CD14-positive monocyte (primary cell): ENCODE measurements around the gene MCF2L2. TPM values are rescaled to one million over a fixed set of nuclear protein-coding genes. Genes with fewer than 3 reads are reported as not detected.
A peak's percentile ranks its signal among the peaks of the same experiment; 100 is the strongest.

Source experiments
- DNase-seq, 3 donors: peaks; one replicate each; pipeline ENCODE4 v3.0.0-alpha.2; 2011 to 2022
- H2AFZ ChIP-seq: 2 replicates; pipeline ENCODE4 v1.6.0; 2012; ENCODE audit warnings: mild to moderate bottlenecking, low read depth, low read length, inconsistent platforms; ENCODE audit not compliant: insufficient read depth, poor library complexity, severe bottlenecking
- H3K27ac ChIP-seq, 2 donors: 1 replicate in 1 of 2; 2 replicates in 1 of 2; pipeline ENCODE4 v1.5.1; 2012 to 2013; ENCODE audit warnings: low read length in 2 of 2, control low read depth in 1 of 2, inconsistent platforms in 1 of 2, low read depth in 1 of 2, mild to moderate bottlenecking in 1 of 2
- H3K27me3 ChIP-seq, 2 donors: one replicate each; pipeline versions ENCODE4 v1.6.0 to v1.6.1; 2011 to 2013; ENCODE audit warnings: low read length in 2 of 2; ENCODE audit not compliant: control insufficient read depth in 2 of 2, insufficient read depth in 2 of 2
- H3K36me3 ChIP-seq, 2 donors: replicated peaks in 1 of 2; 1 replicate in 1 of 2; 2 replicates in 1 of 2; pipeline versions ENCODE4 v1.5.1 to v1.6.1; 2012 to 2013; ENCODE audit warnings: low read length in 2 of 2, control low read depth in 1 of 2, inconsistent platforms in 1 of 2, mild to moderate bottlenecking in 1 of 2; ENCODE audit not compliant: insufficient read depth in 2 of 2, control insufficient read depth in 1 of 2
- H3K4me1 ChIP-seq, 2 donors: 1 replicate in 1 of 2; 2 replicates in 1 of 2; pipeline versions ENCODE4 v1.5.1 to v1.6.1; 2012 to 2013; ENCODE audit warnings: low read length in 2 of 2, control low read depth in 1 of 2, inconsistent platforms in 1 of 2, mild to moderate bottlenecking in 1 of 2, moderate library complexity in 1 of 2; ENCODE audit not compliant: insufficient read depth in 2 of 2, control insufficient read depth in 1 of 2
- H3K4me2 ChIP-seq: replicated peaks from 2 replicates; pipeline ENCODE3; 2012; ENCODE audit warnings: low read length, moderate library complexity, mild to moderate bottlenecking; ENCODE audit not compliant: poor library complexity, severe bottlenecking; ENCODE audit errors: extremely low read depth
- H3K4me3 ChIP-seq, 3 experiments: fragments of 200-600 bp in 1 of 3; sonication (generic) in 1 of 3; replicated peaks in 1 of 3; 1 replicate in 2 of 3; 2 replicates in 1 of 3; pipeline ENCODE4 v1.5.1; 2011 to 2013; ENCODE audit warnings: low read length in 3 of 3, mild to moderate bottlenecking in 3 of 3, control low read depth in 2 of 3, low read depth in 2 of 3, inconsistent platforms in 1 of 3, moderate library complexity in 1 of 3
- H3K79me2 ChIP-seq: 2 replicates; pipeline ENCODE4 v1.6.0; 2012; ENCODE audit warnings: mild to moderate bottlenecking, control low read depth, inconsistent platforms, low read length, moderate library complexity; ENCODE audit not compliant: insufficient read depth
- H3K9ac ChIP-seq: 2 replicates; pipeline ENCODE4 v1.6.0; 2017; ENCODE audit warnings: low read length, mild to moderate bottlenecking; ENCODE audit not compliant: insufficient read depth, poor library complexity, severe bottlenecking
- H3K9me3 ChIP-seq, 2 donors: replicated peaks in 1 of 2; 1 replicate in 1 of 2; 2 replicates in 1 of 2; pipeline versions ENCODE4 v1.5.1 to v1.6.1; 2012 to 2013; ENCODE audit warnings: low read length in 2 of 2, control low read depth in 1 of 2; ENCODE audit not compliant: control insufficient read depth in 1 of 2, insufficient read depth in 1 of 2
- H4K20me1 ChIP-seq: 2 replicates; pipeline ENCODE4 v1.6.0; 2012; ENCODE audit warnings: mild to moderate bottlenecking, low read length, control low read depth, moderate library complexity; ENCODE audit not compliant: insufficient read depth
- H3K27ac Mint-ChIP-seq, 7 donors: one replicate each; pipeline ENCODE4 v1.8.0; 2020; ENCODE audit warnings: mild to moderate bottlenecking in 7 of 7, mixed read lengths in 7 of 7, moderate library complexity in 6 of 7, inconsistent platforms in 2 of 7
- H3K27me3 Mint-ChIP-seq, 3 donors: one replicate each; pipeline ENCODE4 v1.8.0; 2021 to 2022; ENCODE audit warnings: low read depth in 3 of 3, mild to moderate bottlenecking in 3 of 3, mixed read lengths in 3 of 3, moderate library complexity in 3 of 3, inconsistent platforms in 1 of 3
- H3K36me3 Mint-ChIP-seq, 2 donors: one replicate each; pipeline ENCODE4 v1.8.0; 2020; ENCODE audit warnings: mixed read lengths in 2 of 2, inconsistent platforms in 1 of 2, mild to moderate bottlenecking in 1 of 2
- H3K4me1 Mint-ChIP-seq: one replicate; pipeline ENCODE4 v1.8.0; 2020; ENCODE audit warnings: mild to moderate bottlenecking, mixed read lengths
- H3K4me3 Mint-ChIP-seq, 2 donors: one replicate each; pipeline ENCODE4 v1.8.0; 2020; ENCODE audit warnings: mild to moderate bottlenecking in 2 of 2, mixed read lengths in 2 of 2, moderate library complexity in 1 of 2
- H3K9me3 Mint-ChIP-seq, 7 donors: one replicate each; pipeline ENCODE4 v1.8.0; 2020 to 2022; ENCODE audit warnings: mixed read lengths in 7 of 7, mild to moderate bottlenecking in 6 of 7, moderate library complexity in 6 of 7, inconsistent platforms in 2 of 7
- WGBS: methylation state at CpG from one replicate; pipeline ENCODE4 v1.1.5; 2013; ENCODE audit warnings: missing lambda C conversion rate; ENCODE audit not compliant: insufficient coverage; 5-methylcytosine and 5-hydroxymethylcytosine counted together
- intact Hi-C, 2 donors: fragments of 100-400 bp; cut with micrococcal nuclease; formaldehyde crosslinking; loops; one replicate each; pipeline versions ENCODE4 v1.15.0 to v1.15.1; 2023
- polyA plus RNA-seq, 3 donors: library from polyadenylated mRNA; depleted of rRNA in 1 of 3; unstranded in 2 of 3; stranded (reverse) in 1 of 3; fragments of 300-500 nt in 2 of 3; fragments of >200 nt in 1 of 3; fragmentation: Illumina TruSeq in 2 of 3; gene quantifications; 1 replicate in 2 of 3; 2 replicates in 1 of 3; pipeline ENCODE4 v1.2.3, GENCODE V29; 2012 to 2021
- TF ChIP-seq, protein P1 (sequence below): fragments of 200-600 bp; IDR thresholded peaks from one replicate; pipeline ENCODE4 v1.8.0; 2022; ENCODE audit warnings: antibody characterized with exemption, mild to moderate bottlenecking

The MCF2L2 gene
- polyA plus RNA-seq, 3 donors = 0.01 to 0.13 TPM; not detected in 1

DNA sequence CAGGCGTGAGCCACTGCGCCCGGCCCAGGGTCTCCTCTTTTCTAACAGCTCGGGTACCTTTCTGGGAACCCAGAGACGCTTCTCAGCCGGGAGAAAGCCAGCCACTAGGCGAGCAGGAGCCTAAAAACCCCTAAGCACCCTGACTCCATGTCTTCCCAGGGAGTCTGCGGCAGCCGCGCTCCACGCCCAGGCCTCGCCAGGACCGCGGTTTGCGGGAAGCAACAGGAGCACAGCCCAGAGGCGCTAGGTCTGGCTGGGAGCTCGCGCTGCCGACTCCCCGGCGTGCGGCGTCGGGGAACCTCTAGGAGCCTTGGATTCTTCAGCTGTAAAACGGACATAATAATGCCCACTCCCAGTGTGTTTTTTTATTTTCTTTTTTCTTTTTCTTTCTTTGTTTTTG, 264.9 kb downstream of the MCF2L2 start:
- peaks cover 12% of the 10 kb centered on the region for H3K4me1 Mint-ChIP-seq
- intact Hi-C loops = no loop called here
- Histone ChIP-seq H2AFZ (no peak overlapping the region), H3K9ac (no peak overlapping the region), H3K79me2 (no peaks in the 10 kb centered on the region), H3K4me3 (no peak overlapping the region), H3K9me3 (no peaks in the 10 kb centered on the region), H3K36me3 (no peaks in the 10 kb centered on the region), H3K4me2 (no peak overlapping the region), H3K4me1 (peaks cover 9 to 18% of the 10 kb centered on the region in 2 donors), H4K20me1 (no peaks in the 10 kb centered on the region), H3K27me3 (peaks cover 6 to 25% of the 10 kb centered on the region in 2 donors), H3K27ac (no peak overlapping the region)
- peaks cover 0 to 14% (median 7%) of the 10 kb centered on the region in 7 donors for H3K9me3 Mint-ChIP-seq
- DNase-seq = no peak
- peak overlapping the region; percentile 85 to 90 for H3K4me3 Mint-ChIP-seq
- 79% methylated on average over 16 of the region's 25 CpGs for WGBS
- TF ChIP-seq, protein P1, sequence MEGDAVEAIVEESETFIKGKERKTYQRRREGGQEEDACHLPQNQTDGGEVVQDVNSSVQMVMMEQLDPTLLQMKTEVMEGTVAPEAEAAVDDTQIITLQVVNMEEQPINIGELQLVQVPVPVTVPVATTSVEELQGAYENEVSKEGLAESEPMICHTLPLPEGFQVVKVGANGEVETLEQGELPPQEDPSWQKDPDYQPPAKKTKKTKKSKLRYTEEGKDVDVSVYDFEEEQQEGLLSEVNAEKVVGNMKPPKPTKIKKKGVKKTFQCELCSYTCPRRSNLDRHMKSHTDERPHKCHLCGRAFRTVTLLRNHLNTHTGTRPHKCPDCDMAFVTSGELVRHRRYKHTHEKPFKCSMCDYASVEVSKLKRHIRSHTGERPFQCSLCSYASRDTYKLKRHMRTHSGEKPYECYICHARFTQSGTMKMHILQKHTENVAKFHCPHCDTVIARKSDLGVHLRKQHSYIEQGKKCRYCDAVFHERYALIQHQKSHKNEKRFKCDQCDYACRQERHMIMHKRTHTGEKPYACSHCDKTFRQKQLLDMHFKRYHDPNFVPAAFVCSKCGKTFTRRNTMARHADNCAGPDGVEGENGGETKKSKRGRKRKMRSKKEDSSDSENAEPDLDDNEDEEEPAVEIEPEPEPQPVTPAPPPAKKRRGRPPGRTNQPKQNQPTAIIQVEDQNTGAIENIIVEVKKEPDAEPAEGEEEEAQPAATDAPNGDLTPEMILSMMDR = no peak
- H3K36me3 Mint-ChIP-seq = peaks cover 0 to 4% of the 10 kb centered on the region in 2 donors
- no peak overlapping the region for H3K27ac Mint-ChIP-seq
- peaks cover 24 to 43% (median 26%) of the 10 kb centered on the region in 3 donors for H3K27me3 Mint-ChIP-seq

DNA sequence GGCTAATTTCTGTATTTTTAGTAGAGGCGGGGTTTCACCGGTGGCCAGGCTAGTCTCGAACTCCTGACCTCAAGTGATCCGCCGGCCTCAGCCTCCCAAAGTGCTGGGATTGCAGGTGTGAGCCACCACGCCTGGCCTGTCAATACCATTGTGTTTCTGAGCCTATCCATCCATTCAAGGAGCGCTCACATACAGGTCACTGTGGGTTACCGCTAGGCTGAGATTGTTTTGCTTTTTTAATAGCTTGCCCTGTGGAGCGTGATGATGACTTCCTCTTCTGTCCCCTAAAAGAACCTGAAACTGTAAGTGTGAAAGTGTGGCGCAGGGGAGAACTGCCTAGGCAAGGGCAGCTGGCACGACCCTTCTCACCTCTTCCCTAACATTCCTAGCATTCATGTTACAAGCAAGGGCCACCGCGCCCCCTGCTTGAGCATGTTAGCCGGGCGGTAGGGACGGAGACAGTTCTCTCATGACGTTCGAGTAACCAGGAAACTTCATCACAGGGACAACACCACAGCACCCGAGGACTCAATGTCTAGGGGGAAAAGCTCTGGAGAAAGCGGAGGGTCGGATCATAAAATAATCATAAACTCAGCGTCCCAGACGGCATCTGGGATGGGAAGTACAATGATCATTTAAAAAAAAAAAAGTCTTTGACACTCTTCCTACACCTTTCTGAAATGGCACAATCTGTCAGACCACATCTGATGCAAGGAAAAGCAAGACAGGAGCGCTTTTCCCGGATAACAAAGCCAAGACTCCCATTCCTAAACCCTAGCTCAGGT, 266.7 kb downstream of the MCF2L2 start:
- H3K4me2 ChIP-seq = peak overlapping the region; percentile 80
- WGBS = 73% methylated on average over 7 of the region's 25 CpGs
- peak overlapping the region; percentile 85 to 97 for H3K4me3 Mint-ChIP-seq
- H4K20me1 ChIP-seq = no peaks in the 10 kb centered on the region
- intact Hi-C loops = no loop called here
- peaks cover 12% of the 10 kb centered on the region for H3K4me1 Mint-ChIP-seq
- H3K4me1 ChIP-seq = peaks cover 9 to 18% of the 10 kb centered on the region in 2 donors
- H3K27ac Mint-ChIP-seq = peak overlapping the region in 2 of 7 donors; percentile 15 to 70
- DNase-seq = peak; percentile 20 to 45 (median 32)
- peaks cover 0 to 10% (median 6%) of the 10 kb centered on the region in 7 donors for H3K9me3 Mint-ChIP-seq
- H3K27ac ChIP-seq = no peak overlapping the region
- H3K9me3 ChIP-seq = no peaks in the 10 kb centered on the region
- no peaks in the 10 kb centered on the region for H3K36me3 ChIP-seq
- H3K4me3 ChIP-seq = peak overlapping the region; percentile 21 to 74 (median 26)
- no peaks in the 10 kb centered on the region for H3K79me2 ChIP-seq
- peaks cover 6 to 25% of the 10 kb centered on the region in 2 donors for H3K27me3 ChIP-seq
- peak overlapping the region; percentile 37 for H3K9ac ChIP-seq
- H3K36me3 Mint-ChIP-seq = peaks cover 0 to 4% of the 10 kb centered on the region in 2 donors
- H3K27me3 Mint-ChIP-seq = peaks cover 24 to 43% (median 26%) of the 10 kb centered on the region in 3 donors
- TF ChIP-seq, protein P1 = no peak
- H2AFZ ChIP-seq = peak overlapping the region; percentile 75
